ENCODE results near the gene MAML3.

Gene MAML3

DNA sequence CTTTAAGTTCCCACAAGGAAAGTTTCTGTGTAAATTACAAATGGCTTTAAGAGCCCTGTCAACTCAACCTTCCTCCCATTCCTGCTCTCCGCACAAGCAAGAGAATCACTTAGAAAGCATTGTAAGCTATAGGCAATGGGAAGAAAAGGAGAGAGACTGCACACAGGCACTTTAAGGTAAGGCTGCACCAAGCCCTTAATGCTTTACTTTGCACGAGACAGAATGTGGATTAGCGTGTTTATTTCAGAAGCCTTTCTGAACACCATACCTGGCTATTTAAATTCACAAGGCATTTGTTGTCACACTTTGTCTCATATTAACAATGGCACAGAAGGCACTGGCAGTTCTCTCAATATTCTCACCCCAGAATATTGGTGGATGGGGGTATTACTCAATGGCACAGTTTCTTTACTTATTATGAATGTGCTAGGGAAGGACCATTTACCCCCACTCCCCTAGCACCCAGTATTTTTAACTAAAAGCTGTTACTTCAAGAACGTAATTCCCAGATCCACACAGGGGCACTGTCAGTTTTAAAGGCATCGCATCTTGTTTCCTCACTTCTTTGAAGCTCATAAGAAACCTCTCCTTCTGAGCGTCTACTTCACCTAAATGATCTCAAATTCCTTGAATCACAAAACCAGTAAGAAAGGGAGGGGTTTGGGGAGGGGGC, 150.0 kb downstream of the MAML3 start:
- DNase-seq (ENCODE audit: low spot score): no peak

DNA sequence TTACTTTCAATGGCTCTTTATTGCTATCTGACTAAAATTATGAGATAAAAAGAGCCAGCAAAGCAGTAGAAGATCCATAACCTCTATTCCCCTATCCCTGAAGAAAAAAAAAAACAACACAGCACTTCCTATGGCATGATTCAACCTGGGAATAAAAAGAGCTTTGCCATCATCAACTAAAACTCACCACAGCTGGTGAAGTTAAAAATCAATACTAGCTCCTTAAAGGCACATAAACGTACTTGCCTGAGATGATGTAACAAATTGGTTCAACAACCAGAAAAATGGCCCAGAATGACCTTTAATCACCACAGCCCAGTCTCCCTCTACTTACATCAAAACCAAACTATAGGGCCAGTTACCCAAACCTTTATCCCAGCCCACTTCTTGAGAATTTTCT, 153.8 kb downstream of the MAML3 start:
- no peak for DNase-seq (ENCODE audit: low spot score)

DNA sequence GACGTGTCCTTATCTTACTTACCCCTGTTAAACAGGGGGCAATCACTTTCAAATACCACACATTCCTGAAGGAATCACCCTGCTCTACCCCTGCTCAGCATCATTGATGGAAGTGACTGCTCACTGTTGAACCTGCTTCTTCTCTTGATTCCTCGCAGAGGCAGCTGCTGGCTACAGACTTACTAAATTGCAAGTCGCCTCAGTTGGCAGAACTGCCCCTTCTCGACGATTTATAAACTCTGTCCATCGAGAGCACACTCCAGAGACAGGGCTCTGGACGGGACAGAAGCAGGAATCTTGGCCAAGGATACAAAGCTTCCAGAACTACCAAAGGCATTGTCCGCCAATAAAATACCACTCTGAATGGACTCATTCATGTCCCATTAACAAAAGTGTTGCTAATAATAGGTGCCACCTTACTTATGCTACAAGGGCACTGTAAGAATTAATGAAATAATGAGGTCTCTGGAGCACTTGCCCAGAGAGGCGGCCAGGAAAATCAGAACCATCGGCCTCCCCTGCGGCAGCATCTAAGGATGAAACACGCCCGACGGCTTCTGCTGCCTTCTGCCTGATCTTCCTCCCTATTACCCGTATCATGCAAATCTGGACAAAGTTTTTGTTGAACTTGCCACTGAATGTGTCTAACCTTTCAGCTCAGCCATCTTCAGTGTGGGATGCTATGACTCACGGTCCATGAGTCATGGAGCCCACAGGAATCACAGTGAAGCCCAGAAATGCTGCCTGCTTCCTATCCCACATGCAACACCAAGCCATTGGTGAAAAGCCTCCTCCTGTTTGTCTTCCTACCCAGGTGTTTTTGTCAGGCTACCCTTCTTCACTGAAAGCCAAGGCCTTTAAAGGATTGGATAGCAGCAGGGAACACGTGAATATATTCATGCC, 164.9 kb downstream of the MAML3 start:
- no peak for DNase-seq (ENCODE audit: low spot score)

DNA sequence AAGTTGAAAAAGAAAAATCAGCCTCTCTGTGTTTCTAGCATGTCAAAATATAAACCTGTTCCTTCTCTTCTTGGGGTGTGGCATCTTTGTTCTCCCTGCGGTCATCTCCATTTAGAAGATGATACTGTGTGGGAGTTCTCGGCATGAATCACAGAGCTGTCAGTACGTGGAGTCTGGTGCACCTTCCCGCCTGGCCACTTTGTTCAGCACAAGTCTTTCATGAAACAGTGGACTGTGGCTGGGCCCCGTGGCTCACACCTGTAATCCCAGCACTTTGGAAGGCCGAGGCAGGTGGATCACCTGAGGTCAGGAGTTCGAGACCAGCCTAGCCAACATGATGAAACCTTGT, 166.5 kb downstream of the MAML3 start:
- no peak for DNase-seq (ENCODE audit: low spot score)

DNA sequence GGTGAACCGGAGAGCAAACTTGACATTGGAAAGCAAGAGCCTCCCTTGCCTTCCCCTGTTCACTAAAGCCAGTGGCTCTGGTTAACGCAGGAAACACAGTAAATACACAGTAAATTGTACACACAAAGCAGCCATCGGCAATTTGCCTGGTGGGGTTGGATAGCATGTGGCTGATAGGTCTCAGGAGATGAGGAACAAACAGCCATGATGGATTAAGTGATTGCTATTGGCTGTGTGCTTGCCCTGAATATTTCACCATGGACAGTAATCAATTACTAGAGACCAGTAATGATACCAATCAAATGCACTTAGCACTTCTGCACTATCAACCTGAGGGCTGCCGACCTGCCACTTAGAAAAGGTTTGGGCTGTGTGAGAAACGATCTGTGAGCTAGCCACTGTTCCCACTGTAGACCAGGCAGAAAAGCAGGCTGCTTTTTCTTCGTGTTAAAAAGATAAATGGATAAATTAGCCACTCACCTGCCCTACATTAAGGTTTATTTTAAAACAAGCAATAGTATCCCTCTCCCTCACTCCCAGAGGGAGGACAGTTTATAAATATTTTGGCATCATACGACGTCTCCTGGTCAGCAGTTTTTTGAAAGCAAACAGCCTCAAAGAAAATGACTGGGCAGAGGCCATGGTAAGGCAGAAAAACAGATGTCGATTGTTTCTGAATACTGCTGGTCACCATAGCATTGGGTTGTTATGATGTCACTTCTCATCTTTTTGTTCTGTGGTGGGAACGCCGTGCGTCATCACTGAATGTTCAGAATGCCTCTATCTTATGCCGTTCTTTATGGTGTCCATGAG, 167.1 kb downstream of the MAML3 start:
- DNase-seq (ENCODE audit: low spot score): no peak

DNA sequence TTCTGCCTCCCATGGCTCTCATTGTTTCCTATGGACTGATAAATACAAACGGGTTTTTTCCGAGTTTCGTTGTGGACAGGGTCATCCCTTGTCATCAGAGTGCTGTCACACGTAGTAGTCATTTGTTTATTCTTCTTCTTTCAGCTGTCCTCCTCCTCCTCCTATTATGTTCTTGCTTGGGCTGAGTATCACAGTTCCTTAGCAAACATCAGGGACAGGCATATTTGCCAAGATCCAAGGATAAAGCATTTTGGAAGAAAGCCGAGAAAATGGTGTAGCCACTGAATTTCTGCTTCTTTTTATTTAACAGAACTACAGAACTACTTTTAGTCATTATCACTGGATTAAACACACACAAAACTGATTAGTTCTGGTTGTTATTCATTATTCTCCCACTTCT, 167.9 kb downstream of the MAML3 start:
- DNase-seq (ENCODE audit: low spot score): no peak

DNA sequence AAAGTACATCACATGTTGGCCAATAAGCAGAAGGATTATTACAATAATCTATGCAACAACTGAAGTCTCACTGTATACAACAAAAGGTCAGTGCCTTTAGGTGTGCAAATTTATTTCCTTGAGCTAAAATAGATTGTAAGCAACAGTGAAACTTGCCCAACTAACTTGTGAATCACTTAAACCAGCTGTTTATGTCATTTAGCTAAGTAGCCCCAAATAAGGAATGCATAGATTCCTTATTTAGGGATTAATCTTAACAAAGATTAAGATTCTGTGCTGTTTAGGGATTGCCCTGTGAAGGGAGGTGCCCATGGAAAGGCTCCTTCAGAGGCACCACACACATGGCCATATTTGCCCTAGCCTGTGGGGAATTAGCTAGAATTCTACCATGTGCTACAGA, 168.6 kb downstream of the MAML3 start:
- DNase-seq (ENCODE audit: low spot score): no peak

DNA sequence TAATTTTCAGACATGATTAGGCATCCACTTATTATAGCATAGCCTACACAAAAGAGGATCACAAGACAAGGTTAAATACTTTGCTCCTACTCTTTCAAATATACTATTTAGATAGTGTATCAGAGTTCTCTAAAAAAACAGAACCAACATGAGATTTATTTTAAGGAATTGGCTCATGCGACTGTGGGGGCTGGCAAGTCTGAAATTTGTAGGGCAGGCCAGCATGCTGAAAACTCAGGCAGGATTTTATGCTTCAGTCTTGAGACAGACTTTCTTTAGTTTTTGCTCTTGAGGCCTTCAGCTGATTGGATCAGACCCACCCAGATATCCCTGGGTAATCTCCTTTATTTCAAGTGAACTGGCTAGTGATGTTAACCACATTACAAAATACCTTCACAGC, 169.5 kb downstream of the MAML3 start:
- DNase-seq (ENCODE audit: low spot score): no peak

DNA sequence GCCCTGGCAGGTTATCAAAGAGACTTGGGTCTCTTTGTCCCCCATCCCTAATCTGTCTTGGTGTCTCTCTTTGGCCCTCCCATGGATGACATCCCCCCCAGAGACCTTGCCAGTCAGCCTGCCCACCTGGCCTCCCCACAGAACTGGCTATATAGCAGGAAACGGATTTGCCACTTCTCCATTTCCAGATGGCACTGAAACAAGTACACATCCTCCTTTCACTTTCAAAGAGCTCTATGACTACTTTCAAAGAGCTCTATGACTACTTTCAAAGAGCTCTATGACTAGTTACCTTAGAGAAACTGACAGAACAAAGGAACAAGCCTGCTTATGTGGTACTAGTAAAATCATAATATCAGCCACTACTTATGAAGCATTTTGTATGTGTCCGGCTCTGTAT, 175.3 kb downstream of the MAML3 start:
- no peak for DNase-seq (ENCODE audit: low spot score)

DNA sequence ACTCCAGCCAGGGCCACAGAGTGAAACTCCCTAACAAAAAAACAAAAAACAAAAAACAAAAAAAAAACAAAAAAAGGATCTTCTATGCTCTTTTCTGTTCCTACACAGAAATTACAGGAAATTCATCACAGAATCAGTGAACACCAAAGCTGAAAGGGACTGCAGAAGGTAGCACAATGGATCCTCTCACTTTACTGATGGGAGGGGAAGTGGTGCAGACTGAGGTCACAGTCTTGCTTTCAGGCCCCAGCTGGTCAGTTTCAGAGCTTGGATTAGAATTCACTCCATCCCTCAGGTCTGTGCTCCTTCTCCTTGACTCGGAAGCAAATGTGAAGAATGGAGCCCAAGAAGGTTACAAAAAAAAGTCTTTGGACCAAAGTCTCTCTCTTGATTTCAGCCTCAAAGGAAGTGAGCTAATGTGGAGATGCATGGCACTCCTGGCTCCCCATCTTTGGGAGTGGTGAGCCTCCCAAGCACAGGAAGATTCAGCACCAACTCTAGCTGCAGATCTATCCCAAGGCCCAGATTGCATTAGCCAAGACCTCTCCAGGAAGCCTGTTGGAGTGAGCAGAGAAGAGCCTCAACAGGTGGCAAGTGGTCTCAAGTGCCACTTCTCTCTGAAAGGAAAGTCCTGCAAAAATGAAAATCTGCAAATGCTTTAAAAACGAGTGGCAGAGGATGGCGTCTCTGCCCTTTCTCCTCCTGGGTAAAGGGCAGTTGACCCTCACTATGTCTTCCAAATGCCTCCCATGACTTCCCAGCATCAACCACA, 176.0 kb downstream of the MAML3 start:
- no peak for DNase-seq (ENCODE audit: low spot score)

DNA sequence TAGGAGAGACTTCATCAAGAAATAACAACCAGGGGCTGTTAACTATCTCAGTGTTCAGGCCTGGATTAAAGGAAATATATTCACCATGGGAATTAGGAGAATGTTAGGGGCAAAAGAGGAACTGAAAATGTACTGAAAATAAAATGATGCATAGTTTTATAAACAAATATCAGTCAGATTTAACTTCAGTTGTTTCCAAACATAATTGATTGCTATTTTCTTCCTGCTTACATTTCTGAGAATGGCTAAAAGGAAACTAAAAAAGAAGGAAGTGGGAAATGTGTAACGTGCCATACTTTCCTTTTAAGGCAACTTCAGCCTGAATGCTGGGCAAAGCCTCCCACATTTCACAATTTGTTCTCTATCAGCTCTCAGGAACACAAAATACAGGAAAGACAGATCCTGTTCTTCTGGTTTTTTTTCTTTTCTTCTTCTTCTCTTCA, 178.1 kb downstream of the MAML3 start:
- DNase-seq (ENCODE audit: low spot score): no peak

DNA sequence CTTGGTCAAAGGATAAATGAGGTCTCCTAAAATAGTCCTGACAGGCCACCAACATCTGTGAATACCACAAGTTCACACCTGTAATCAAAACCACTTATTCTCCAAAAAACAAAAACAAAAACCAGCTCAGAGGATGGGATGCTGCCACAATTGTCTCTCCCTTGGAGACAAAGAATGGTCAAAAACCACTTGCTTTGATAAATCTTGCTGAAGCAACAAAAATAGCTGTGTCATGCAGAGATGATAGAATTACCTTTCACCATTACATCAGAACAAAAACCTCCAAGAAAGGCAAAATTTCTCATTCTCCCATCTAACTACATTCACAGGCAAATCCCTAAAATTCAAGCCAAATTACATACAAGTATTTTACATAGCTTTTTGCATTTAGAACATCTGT, 180.4 kb downstream of the MAML3 start:
- no peak for DNase-seq (ENCODE audit: low spot score)

DNA sequence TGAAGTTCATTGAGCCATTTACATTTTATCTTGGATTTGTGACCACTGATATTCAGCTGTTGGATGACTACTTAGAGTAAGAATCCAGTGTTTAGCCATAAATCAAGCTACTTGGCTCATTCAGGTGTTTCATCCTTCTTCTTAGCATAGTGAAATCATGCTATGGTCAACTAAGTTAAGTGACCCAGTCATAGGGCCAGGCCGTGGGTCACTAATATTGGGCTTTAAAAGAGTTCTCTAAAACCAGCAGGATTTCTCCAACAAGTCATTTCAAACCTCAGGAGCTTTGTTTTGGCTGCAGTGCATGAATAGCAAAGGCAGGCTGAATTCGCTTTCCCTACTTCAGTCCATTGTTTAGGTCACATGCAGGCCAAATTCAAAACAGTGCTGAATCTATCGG, 181.0 kb downstream of the MAML3 start:
- no peak for DNase-seq (ENCODE audit: low spot score)

DNA sequence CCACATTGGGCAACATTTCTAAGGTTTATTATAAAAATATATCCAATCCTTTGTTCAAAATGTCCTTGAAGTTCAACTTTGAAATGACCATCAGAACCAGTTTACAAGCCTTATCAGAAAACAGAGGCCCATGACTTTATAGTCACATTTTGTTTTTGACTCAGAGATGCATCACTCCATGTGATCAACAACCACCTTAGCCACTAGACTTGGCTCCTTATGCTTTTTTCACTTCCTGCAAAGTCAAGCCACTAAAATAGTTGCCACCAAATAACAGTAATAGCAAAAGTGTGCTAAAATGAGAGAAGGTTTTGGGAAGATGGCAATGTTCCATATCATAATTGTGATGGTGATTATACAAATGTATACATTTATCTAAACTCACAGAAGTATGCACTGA, 181.7 kb downstream of the MAML3 start:
- DNase-seq (ENCODE audit: low spot score): no peak

DNA sequence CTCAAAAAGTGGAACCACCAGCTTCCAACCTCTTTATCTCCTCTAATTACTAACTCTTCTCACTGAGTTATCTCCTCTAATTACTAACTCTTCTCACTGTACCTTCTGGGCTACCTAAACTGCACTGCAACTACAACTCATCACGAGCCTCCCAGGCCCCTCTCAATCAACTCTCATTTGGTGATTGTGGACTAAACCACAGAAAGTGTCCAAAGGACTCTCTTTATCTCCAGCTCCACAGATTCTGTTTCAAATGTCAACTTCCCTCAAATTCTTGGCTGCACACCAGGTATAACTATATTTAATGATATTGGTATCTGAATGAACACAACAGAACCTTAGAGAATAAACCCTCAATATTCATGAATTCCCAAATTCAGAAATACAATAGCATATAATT, 182.9 kb downstream of the MAML3 start:
- no peak for DNase-seq (ENCODE audit: low spot score)

DNA sequence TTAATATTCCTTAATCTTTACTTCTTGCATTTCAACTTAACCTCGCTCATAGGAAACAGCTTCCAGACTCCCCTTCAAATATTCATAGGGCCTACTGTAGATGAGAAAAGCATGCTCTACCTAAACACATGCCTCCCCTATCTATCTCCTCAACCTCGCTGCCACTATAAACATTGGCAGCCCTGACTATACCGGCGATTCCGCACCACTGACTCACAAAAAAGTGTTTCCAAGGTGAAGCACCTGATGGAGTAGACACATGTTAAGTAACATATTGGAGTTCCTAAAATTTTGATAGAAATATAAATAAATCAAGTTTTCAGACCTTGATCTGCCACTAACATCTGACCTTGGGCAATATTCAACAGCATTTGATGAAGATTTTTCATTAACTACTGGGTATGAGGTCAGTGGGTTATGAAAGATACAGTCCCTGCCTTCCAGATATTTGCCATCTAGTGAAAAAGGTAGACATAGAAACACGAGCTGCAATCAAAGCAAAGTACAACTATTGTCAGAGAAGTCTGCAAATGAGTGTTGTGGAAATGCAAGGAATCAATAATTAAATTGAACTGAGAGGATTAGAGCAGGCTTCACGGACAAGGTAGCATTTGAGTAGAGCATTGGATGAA, 184.2 kb downstream of the MAML3 start:
- DNase-seq (ENCODE audit: low spot score): no peak

DNA sequence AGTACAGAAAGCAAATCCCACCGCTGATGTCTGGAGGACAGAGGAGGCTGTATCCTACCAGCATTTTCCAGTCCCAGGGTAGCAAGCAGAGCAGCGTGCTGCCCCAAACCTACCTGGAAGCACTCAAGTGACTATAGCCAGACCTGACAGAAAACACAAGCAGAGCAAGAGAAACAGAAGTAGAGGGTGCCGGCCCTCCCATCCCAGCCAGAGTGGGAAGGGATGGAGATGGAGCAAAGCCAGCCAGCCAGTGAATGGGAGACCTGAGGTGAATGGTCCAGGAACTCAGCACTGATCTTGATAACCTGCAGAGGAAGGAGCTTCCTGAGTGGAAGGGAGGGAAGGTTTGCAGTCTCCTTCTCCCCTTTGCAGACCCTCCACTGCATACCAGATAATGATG, 185.2 kb downstream of the MAML3 start:
- DNase-seq (ENCODE audit: low spot score): no peak

DNA sequence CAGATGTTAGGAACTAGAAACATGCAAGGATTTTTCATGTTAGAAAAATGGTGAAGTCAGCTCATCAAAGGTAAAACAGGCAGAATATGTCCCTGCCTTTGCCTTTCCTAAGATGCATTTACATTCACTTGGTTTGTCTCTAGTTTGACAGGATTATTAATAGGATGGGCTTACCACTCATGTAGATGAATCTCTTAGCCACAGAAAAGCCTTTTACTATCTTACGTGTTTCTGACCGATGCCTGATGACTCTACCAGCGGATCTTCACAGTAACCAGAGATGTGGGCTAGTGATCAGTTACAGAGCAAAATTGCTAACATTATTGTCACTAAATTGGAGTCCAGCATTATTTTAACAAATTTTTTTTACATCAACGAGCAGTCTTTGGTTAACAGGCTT, 187.6 kb downstream of the MAML3 start:
- DNase-seq (ENCODE audit: low spot score): no peak

DNA sequence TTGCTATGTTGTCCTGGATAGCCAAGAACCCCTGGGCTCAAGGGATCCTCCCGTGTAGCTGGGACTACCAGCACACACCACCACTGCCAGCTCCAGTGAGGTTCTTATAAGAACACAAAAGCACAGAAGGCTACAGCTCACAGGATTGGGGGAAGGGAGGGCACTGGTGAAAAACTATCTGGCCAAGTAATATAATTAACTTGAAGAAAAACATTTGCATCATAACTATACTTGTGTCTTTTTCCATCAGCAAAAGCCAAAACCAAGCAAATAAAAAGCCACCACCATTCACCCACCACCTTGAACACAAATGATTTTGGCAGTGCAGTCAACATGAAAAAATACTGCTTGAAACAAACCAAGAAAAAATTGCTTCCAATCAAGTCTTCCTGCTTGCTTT, 188.2 kb downstream of the MAML3 start:
- DNase-seq (ENCODE audit: low spot score): no peak

DNA sequence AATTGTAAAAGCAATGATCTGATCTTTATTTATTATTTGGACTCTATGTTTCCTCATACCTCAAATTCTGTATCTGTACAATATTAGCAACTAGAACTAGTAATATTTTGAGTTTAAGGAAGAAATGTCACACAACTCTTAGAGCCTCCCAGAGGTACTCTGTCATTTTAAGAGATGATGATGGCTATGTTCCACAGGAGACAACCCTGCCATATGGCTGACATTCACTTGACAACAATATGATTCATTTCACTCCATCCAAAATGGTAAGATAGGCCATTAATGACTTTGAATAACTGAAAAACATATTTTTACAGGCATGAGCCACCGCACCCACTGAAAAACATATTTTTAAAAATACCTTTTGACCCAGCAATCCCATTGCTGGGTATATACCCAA, 190.3 kb downstream of the MAML3 start:
- DNase-seq (ENCODE audit: low spot score): no peak

DNA sequence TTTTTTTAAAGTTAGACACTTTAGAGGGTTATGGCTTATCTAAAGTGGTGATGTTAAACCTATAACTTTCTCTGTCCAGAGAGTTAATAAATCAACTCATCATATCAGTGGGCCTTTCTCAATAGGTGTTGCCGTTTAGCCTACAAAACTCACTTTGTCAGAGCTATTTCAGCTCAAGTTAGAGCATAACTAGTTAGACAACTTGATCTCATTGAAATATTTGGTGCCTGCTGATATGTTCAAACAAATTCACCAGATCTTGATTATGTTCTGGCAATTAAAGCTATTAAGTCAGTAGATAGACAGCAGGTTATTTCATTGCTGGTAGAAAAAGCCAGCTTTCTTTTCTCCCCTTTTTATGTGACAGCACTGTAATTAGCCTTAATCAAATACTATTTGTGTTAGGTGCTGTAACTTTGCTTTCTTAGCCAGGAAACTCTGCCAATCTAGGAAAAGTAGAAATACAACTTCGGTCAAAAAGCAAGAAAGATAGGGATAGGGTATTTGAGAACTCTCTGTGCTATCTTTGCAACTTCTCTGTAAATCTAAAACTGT, 191.8 kb downstream of the MAML3 start:
- no peak for DNase-seq (ENCODE audit: low spot score)
